Measurements from ENCODE around the gene BPTF.

BPTF gene

GRCh38 chr17:67821871-67822367, 3.4 kb upstream of the BPTF start:
- TF ChIP-seq GATA3 (IDR thresholded peaks at IDR 0.05; ENCODE audit: low read depth, low read length), result no peak
- TF ChIP-seq GATA2 (IDR thresholded peaks at IDR 0.05; ENCODE audit: low read depth, low read length), result no peak

- TF ChIP-seq GATA3 (IDR thresholded peaks at IDR 0.05; ENCODE audit: low read depth, low read length) (no peak), GATA2 (IDR thresholded peaks at IDR 0.05; ENCODE audit: low read depth, low read length) (no peak)
Measured at GRCh38 chr17:67829331-67829730, 4.0 kb downstream of the BPTF start.

- TF ChIP-seq GATA2 (IDR thresholded peaks at IDR 0.05; ENCODE audit: low read depth, low read length) (no peak), GATA3 (IDR thresholded peaks at IDR 0.05; ENCODE audit: low read depth, low read length) (no peak)
Measured at GRCh38 chr17:67830440-67830839, 5.1 kb downstream of the BPTF start.

- TF ChIP-seq GATA3 (IDR thresholded peaks at IDR 0.05; ENCODE audit: low read depth, low read length), result no peak
- TF ChIP-seq GATA2 (IDR thresholded peaks at IDR 0.05; ENCODE audit: low read depth, low read length), result no peak
Measured at GRCh38 chr17:67831268-67831667, 6.0 kb downstream of the BPTF start.

GRCh38 chr17:67833134-67833533, 7.8 kb downstream of the BPTF start:
- TF ChIP-seq GATA2 (IDR thresholded peaks at IDR 0.05; ENCODE audit: low read depth, low read length) (no peak), GATA3 (IDR thresholded peaks at IDR 0.05; ENCODE audit: low read depth, low read length) (no peak)

GRCh38 chr17:67833946-67834631, 8.8 kb downstream of the BPTF start:
- no peak for TF ChIP-seq GATA3 (IDR thresholded peaks at IDR 0.05; ENCODE audit: low read depth, low read length)
- no peak for TF ChIP-seq GATA2 (IDR thresholded peaks at IDR 0.05; ENCODE audit: low read depth, low read length)

GRCh38 chr17:67834634-67835033, 9.3 kb downstream of the BPTF start:
- TF ChIP-seq GATA3 (IDR thresholded peaks at IDR 0.05; ENCODE audit: low read depth, low read length), result no peak

GRCh38 chr17:67836205-67836987, 11.1 kb downstream of the BPTF start:
- TF ChIP-seq GATA2 (IDR thresholded peaks at IDR 0.05; ENCODE audit: low read depth, low read length), result no peak
- no peak for TF ChIP-seq GATA3 (IDR thresholded peaks at IDR 0.05; ENCODE audit: low read depth, low read length)

- no peak for TF ChIP-seq GATA3 (IDR thresholded peaks at IDR 0.05; ENCODE audit: low read depth, low read length)
- no peak for TF ChIP-seq GATA2 (IDR thresholded peaks at IDR 0.05; ENCODE audit: low read depth, low read length)
Measured at GRCh38 chr17:67837965-67838364, 12.7 kb downstream of the BPTF start.

GRCh38 chr17:67838538-67838937, 13.2 kb downstream of the BPTF start:
- no peak for TF ChIP-seq GATA2 (IDR thresholded peaks at IDR 0.05; ENCODE audit: low read depth, low read length)
- no peak for TF ChIP-seq GATA3 (IDR thresholded peaks at IDR 0.05; ENCODE audit: low read depth, low read length)

GRCh38 chr17:67841992-67842391, 16.7 kb downstream of the BPTF start:
- TF ChIP-seq GATA3 (IDR thresholded peaks at IDR 0.05; ENCODE audit: low read depth, low read length) (no peak), GATA2 (IDR thresholded peaks at IDR 0.05; ENCODE audit: low read depth, low read length) (no peak)

GRCh38 chr17:67842648-67843047, 17.3 kb downstream of the BPTF start:
- TF ChIP-seq GATA3 (IDR thresholded peaks at IDR 0.05; ENCODE audit: low read depth, low read length), result no peak
- TF ChIP-seq GATA2 (IDR thresholded peaks at IDR 0.05; ENCODE audit: low read depth, low read length), result no peak

GRCh38 chr17:67845374-67845773, 20.1 kb downstream of the BPTF start:
- TF ChIP-seq GATA3 (IDR thresholded peaks at IDR 0.05; ENCODE audit: low read depth, low read length) (no peak), GATA2 (IDR thresholded peaks at IDR 0.05; ENCODE audit: low read depth, low read length) (no peak)

- TF ChIP-seq GATA2 (IDR thresholded peaks at IDR 0.05; ENCODE audit: low read depth, low read length) (no peak), GATA3 (IDR thresholded peaks at IDR 0.05; ENCODE audit: low read depth, low read length) (no peak)
Measured at GRCh38 chr17:67850991-67851631, 25.8 kb downstream of the BPTF start.
